Kidney (tissue), 14 donors: ENCODE data around the gene IL9. TPM values are rescaled to one million over a fixed set of nuclear protein-coding genes. Genes with fewer than 3 reads are reported as not detected.

ENCODE experiments used
- DNase-seq, 5 donors: peaks; one replicate each; pipeline ENCODE4 v3.0.0-alpha.2; 2013 to 2020
- FAIRE-seq: peaks from 2 replicates; lab custom pipeline; 2012; peaks lifted over from hg19 to GRCh38; lab: Jason Lieb, UNC
- H3K27ac ChIP-seq, 2 donors: one replicate each; pipeline ENCODE4 v1.7.0; 2013; ENCODE audit warnings: low read depth in 2 of 2, low read length in 2 of 2, inconsistent platforms in 1 of 2
- H3K27me3 ChIP-seq: one replicate; pipeline ENCODE4 v1.7.1; 2013; ENCODE audit warnings: low read length, inconsistent platforms; ENCODE audit not compliant: control insufficient read depth, insufficient read depth
- H3K36me3 ChIP-seq, 3 donors: one replicate each; pipeline versions ENCODE4 v1.7.0 to v1.7.1; 2013; ENCODE audit warnings: low read length in 3 of 3, control low read depth in 1 of 3, inconsistent platforms in 1 of 3; ENCODE audit not compliant: insufficient read depth in 3 of 3, control insufficient read depth in 2 of 3
- H3K4me1 ChIP-seq, 3 donors: one replicate each; pipeline versions ENCODE4 v1.7.0 to v1.7.1; 2013; ENCODE audit warnings: low read length in 3 of 3, inconsistent platforms in 1 of 3, low read depth in 1 of 3; ENCODE audit not compliant: control insufficient read depth in 2 of 3, insufficient read depth in 2 of 3
- H3K4me3 ChIP-seq, 3 donors: one replicate each; pipeline versions ENCODE4 v1.7.0 to v1.8.1; 2013; ENCODE audit warnings: low read length in 3 of 3, control low read depth in 1 of 3, inconsistent platforms in 1 of 3
- H3K9ac ChIP-seq, 3 donors: one replicate each; pipeline versions ENCODE4 v1.7.0 to v1.7.1; 2013; ENCODE audit warnings: low read length in 3 of 3, control low read depth in 1 of 3, inconsistent platforms in 1 of 3
- H3K9me3 ChIP-seq, 3 donors: one replicate each; pipeline versions ENCODE4 v1.7.0 to v1.7.1; 2013; ENCODE audit warnings: low read length in 3 of 3, control low read depth in 1 of 3, inconsistent platforms in 1 of 3; ENCODE audit not compliant: control insufficient read depth in 2 of 3, insufficient read depth in 1 of 3
- CTCF ChIP-seq: IDR thresholded peaks from 3 replicates; pipeline ENCODE4 v1.5.1; 2012; ENCODE audit warnings: mild to moderate bottlenecking, moderate library complexity, borderline replicate concordance; ENCODE audit not compliant: insufficient read depth; ENCODE audit errors: extremely low read depth
- intact Hi-C: fragments of 100-400 bp; cut with DNase I; formaldehyde crosslinking; loops from one replicate; pipeline ENCODE4 v1.11.1; 2022
- polyA plus RNA-seq: library from polyadenylated mRNA; stranded (reverse); fragments of 350-450 nt; fragmentation: Illumina TruSeq; extraction: RNeasy Lipid Tissue Mini Kit (QIAGEN cat#74804); gene quantifications from one replicate; pipeline ENCODE4 v1.2.3, GENCODE V29; 2014; ENCODE audit warnings: low read depth, low replicate concordance; ENCODE audit not compliant: insufficient read depth
- total RNA-seq: library from RNA; stranded (reverse); fragmentation: NEBNext Ultra II Directional; extraction: Animal tissue kit (Norgen Biotek cat#: 25700); gene quantifications from one replicate; pipeline ENCODE4 v1.2.1, GENCODE V29; 2021
- donor health status: control.
- donor health status: control.
- donor health status: control.
- donor health status: control.
- donor health status: control.
- donor health status: DM: yes; HTN: yes; CAD: no.
- donor health status: Normal renal cell carcinoma (clear cell type).

Gene IL9
- total and polyA plus RNA-seq, 2 donors from 2014 or later: not detected

DNA sequence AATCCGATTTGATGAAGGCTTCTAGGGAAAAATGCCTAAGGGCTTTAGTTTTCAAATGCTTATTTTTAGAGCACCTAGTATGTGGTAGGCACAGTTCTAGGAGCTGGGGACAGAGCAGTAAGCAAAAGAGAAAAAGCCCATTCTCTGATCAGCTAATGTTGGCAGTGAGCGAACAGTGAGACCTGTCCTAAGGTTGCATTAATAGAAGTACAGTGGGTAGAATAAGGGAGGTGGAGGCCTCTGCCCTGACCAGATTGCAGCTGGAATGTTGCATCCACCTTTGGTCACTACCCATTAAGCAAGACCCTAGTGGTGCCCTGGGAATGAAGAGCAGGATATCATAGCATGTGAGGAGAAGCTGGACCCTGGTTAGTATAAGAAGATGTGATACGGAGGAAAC is 20.1 kb downstream of the IL9 start:
- Histone ChIP-seq H3K27ac (no peak overlapping the region), H3K27me3 (no peaks in the 10 kb centered on the region), H3K4me1 (peaks cover 0 to 29% (median 18%) of the 10 kb centered on the region in 3 donors), H3K36me3 (no peaks in the 10 kb centered on the region), H3K9me3 (no peaks in the 10 kb centered on the region), H3K9ac (no peak overlapping the region), H3K4me3 (no peak overlapping the region)
- no peak for TF ChIP-seq CTCF
- FAIRE-seq (no peak), DNase-seq (no peak)
- intact Hi-C loops: no loop called here

DNA sequence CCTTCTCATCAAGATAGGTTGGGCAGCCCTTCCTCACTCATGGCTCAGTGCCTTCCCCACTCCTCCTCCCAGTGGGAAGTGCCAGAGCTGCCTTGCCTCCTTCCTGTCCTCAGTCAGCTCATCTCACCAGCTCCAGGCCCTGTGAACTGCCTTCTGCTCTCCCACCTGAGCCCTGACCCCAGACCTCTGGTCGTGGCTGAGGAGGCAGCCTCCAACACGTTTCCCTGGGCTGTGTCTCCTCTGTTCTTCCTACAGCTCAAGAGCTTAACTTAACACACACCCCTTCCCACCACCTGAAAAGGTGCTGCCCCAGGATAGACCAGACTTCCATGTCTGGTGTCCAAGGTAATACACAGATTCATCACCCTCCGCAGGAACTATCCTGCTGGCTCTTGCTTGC is 21.2 kb downstream of the IL9 start:
- no peak overlapping the region for H3K9ac ChIP-seq
- no peak for FAIRE-seq
- H3K4me1 ChIP-seq: peaks cover 0 to 29% (median 17%) of the 10 kb centered on the region in 3 donors
- H3K27ac ChIP-seq: peak overlapping the region in 1 of 2 donors; percentile 39
- H3K27me3 ChIP-seq: no peaks in the 10 kb centered on the region
- TF ChIP-seq CTCF: no peak
- H3K9me3 ChIP-seq: no peaks in the 10 kb centered on the region
- no peak for DNase-seq
- no peak overlapping the region for H3K4me3 ChIP-seq
- intact Hi-C loops: no loop called here
- no peaks in the 10 kb centered on the region for H3K36me3 ChIP-seq

GRCh38 chr5:135873831-135874230 is 21.8 kb downstream of the IL9 start:
- no peaks in the 10 kb centered on the region for H3K27me3 ChIP-seq
- H3K27ac ChIP-seq: peak overlapping the region in 1 of 2 donors; percentile 32
- peaks cover 0 to 29% (median 14%) of the 10 kb centered on the region in 3 donors for H3K4me1 ChIP-seq
- no peak for TF ChIP-seq CTCF
- no peak for FAIRE-seq
- no peaks in the 10 kb centered on the region for H3K9me3 ChIP-seq
- no peak for DNase-seq
- H3K36me3 ChIP-seq: no peaks in the 10 kb centered on the region
- no peak overlapping the region for H3K9ac ChIP-seq
- intact Hi-C loops: no loop called here
- no peak overlapping the region for H3K4me3 ChIP-seq
